ENCODE measurements around the gene EHMT1. TPM values are rescaled to one million over a fixed set of nuclear protein-coding genes. Genes with fewer than 3 reads are reported as not detected.
"Not testable (repeated sequence)": the region's sequence is repeated elsewhere in the genome, so short reads cannot be mapped to it uniquely, and the experiment has no call there.

The EHMT1 gene
- total and polyA plus RNA-seq, 2 experiments from 2014 or later = 162 to 177 TPM

GRCh38 chr9:137725598-137725997, 106.8 kb downstream of the EHMT1 start (continued):
- no peak for TF ChIP-seq ZNF462 (CRISPR knock-in tag; IDR thresholded peaks at IDR 0.05)

- not testable (repeated sequence) for H3K9me2 ChIP-seq (ENCODE audit: insufficient read depth); H2AFZ ChIP-seq; H3K4me3 Mint-ChIP-seq; H3K27me3 ChIP-seq (ENCODE audit: insufficient read depth); ATAC-seq; DNase-seq (ENCODE audit: low spot score); H3F3A ChIP-seq (replicated peaks; ENCODE audit: low read depth); H3K4me3 ChIP-seq; H3K27ac ChIP-seq (ENCODE audit: low read depth); H3K4me1 ChIP-seq (ENCODE audit: insufficient read depth); H3K4me2 ChIP-seq; H3K27ac Mint-ChIP-seq
- H3K4me1 Mint-ChIP-seq = peaks cover 38% of the 10 kb centered on the region
- Histone ChIP-seq H4K20me1 (replicated peaks; ENCODE audit: insufficient read depth) (peaks cover 17% of the 10 kb centered on the region), H3K36me3 (ENCODE audit: insufficient read depth) (peaks cover 15% of the 10 kb centered on the region), H3K79me2 (replicated peaks; ENCODE audit: insufficient read depth) (peaks cover 85% of the 10 kb centered on the region)
- peaks cover 26% of the 10 kb centered on the region for H3K27me3 Mint-ChIP-seq (ENCODE audit: insufficient read depth, low read depth, poor library complexity)
- H3K9me3 Mint-ChIP-seq = peaks cover 14% of the 10 kb centered on the region
- H3K36me3 Mint-ChIP-seq (ENCODE audit: low read depth) = peaks cover 79% of the 10 kb centered on the region
These were observed 107.5 kb downstream of the EHMT1 start for GRCh38 chr9:137726336-137726735.

- Mint-ChIP-seq H3K4me3 (no peak overlapping the region), H3K27me3 (ENCODE audit: insufficient read depth, low read depth, poor library complexity) (peaks cover 22% of the 10 kb centered on the region), H3K4me1 (peaks cover 35% of the 10 kb centered on the region), H3K36me3 (ENCODE audit: low read depth) (peaks cover 75% of the 10 kb centered on the region), H3K27ac (no peak overlapping the region; the same call in 1 of the 2 replicates), H3K9me3 (peaks cover 10% of the 10 kb centered on the region)
- DNase-seq (ENCODE audit: low spot score) = no peak
- Histone ChIP-seq H3F3A (replicated peaks; ENCODE audit: low read depth) (peaks cover 9% of the 10 kb centered on the region; the same call in 1 of the 2 replicates), H3K27ac (ENCODE audit: low read depth) (no peak overlapping the region), H3K27me3 (ENCODE audit: insufficient read depth) (no peaks in the 10 kb centered on the region), H4K20me1 (replicated peaks; ENCODE audit: insufficient read depth) (peaks cover 17% of the 10 kb centered on the region), H3K36me3 (ENCODE audit: insufficient read depth) (peaks cover 15% of the 10 kb centered on the region), H3K4me1 (ENCODE audit: insufficient read depth) (peaks cover 7% of the 10 kb centered on the region; the same call in 1 of the 2 replicates), H3K9me2 (ENCODE audit: insufficient read depth) (no peaks in the 10 kb centered on the region), H2AFZ (no peak overlapping the region), H3K4me2 (no peak overlapping the region), H3K4me3 (no peak overlapping the region), H3K79me2 (replicated peaks; ENCODE audit: insufficient read depth) (peaks cover 82% of the 10 kb centered on the region)
- no peak for ATAC-seq
- TF ChIP-seq CREB1 (CRISPR knock-in tag; IDR thresholded peaks at IDR 0.05; ENCODE audit: low read depth) (no peak), STAT1 (IDR thresholded peaks at IDR 0.05; ENCODE audit: unreplicated experiment) (no peak), ZNF114 (CRISPR knock-in tag; IDR thresholded peaks at IDR 0.05) (no peak), ZNF331 (CRISPR knock-in tag; IDR thresholded peaks at IDR 0.05; ENCODE audit: low read depth) (no peak), POLR2AphosphoS5 (IDR thresholded peaks at IDR 0.05; ENCODE audit: low read depth) (no peak)
These were observed 108.0 kb downstream of the EHMT1 start for GRCh38 chr9:137726764-137727163.
